Neutrophil (primary cell): Measurements from ENCODE around the gene AHCTF1.
"Not testable (repeated sequence)": the region's sequence is repeated elsewhere in the genome, so short reads cannot be mapped to it uniquely, and the experiment has no call there.

ENCODE experiments used
- H3K27ac ChIP-seq: fragments of 200-600 bp; sonication (generic); 2 replicates; pipeline ENCODE4 v1.5.1; 2016; ENCODE audit warnings: mild to moderate bottlenecking, moderate library complexity
- H3K27me3 ChIP-seq: fragments of 200-600 bp; sonication (generic); 2 replicates; pipeline ENCODE4 v1.6.0; 2016; ENCODE audit warnings: mild to moderate bottlenecking
- H3K36me3 ChIP-seq: fragments of 200-600 bp; sonication (generic); 2 replicates; pipeline ENCODE4 v1.5.1; 2017
- H3K4me1 ChIP-seq, 2 experiments: fragments of 200-600 bp in 1 of 2; sonication (generic) in 1 of 2; 1 replicate in 1 of 2; 2 replicates in 1 of 2; pipeline versions ENCODE4 v1.5.1 to v1.6.1; 2013 to 2016; ENCODE audit warnings: low read depth in 1 of 2, low read length in 1 of 2, mild to moderate bottlenecking in 1 of 2, moderate library complexity in 1 of 2; ENCODE audit not compliant: control insufficient read depth in 1 of 2, insufficient read depth in 1 of 2
- H3K4me3 ChIP-seq, 2 experiments: fragments of 200-600 bp in 1 of 2; sonication (generic) in 1 of 2; 1 replicate in 1 of 2; 2 replicates in 1 of 2; pipeline ENCODE4 v1.5.1; 2013 to 2016; ENCODE audit warnings: low read depth in 1 of 2, low read length in 1 of 2, mild to moderate bottlenecking in 1 of 2, moderate library complexity in 1 of 2
- H3K9me3 ChIP-seq: fragments of 200-600 bp; sonication (generic); 2 replicates; pipeline ENCODE4 v1.5.1; 2016
- TF ChIP-seq, protein P1 (sequence below): fragments of 200-600 bp; sonication (generic); IDR thresholded peaks from 2 replicates; pipeline ENCODE4 v1.5.1; 2016; ENCODE audit warnings: antibody characterized with exemption

The AHCTF1 gene

DNA sequence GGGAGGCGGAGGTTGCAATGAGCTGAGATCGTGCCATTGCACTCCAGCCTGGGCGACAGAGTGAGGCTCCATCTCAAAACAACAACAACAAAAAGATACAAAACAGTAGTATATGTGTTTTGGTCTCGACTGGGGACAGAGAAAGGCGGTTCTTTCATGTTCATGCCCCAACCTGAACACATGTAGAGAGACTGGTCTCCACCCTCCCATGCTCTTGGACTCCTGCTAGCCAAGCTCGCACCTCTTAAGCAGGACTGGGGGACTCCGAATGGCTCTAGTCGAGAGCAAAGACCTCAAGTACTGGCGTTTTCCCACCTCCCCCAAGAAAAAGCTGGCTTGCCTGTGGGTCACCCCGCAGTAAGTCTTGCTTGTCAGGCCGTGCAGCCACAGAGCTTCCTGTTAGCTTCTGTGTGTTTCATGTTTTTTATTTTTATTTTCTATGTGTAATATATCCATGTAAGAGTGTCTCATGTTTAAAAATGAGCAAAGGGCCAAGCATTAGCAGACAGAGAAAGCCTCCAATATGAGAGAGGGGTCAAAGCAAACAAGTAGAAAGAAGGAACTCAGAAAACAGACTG, 116.0 kb downstream of the AHCTF1 start:
- TF ChIP-seq, protein P1, sequence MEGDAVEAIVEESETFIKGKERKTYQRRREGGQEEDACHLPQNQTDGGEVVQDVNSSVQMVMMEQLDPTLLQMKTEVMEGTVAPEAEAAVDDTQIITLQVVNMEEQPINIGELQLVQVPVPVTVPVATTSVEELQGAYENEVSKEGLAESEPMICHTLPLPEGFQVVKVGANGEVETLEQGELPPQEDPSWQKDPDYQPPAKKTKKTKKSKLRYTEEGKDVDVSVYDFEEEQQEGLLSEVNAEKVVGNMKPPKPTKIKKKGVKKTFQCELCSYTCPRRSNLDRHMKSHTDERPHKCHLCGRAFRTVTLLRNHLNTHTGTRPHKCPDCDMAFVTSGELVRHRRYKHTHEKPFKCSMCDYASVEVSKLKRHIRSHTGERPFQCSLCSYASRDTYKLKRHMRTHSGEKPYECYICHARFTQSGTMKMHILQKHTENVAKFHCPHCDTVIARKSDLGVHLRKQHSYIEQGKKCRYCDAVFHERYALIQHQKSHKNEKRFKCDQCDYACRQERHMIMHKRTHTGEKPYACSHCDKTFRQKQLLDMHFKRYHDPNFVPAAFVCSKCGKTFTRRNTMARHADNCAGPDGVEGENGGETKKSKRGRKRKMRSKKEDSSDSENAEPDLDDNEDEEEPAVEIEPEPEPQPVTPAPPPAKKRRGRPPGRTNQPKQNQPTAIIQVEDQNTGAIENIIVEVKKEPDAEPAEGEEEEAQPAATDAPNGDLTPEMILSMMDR, result no peak
- Histone ChIP-seq H3K4me3 (no peak overlapping the region), H3K9me3 (no peaks in the 10 kb centered on the region)

DNA sequence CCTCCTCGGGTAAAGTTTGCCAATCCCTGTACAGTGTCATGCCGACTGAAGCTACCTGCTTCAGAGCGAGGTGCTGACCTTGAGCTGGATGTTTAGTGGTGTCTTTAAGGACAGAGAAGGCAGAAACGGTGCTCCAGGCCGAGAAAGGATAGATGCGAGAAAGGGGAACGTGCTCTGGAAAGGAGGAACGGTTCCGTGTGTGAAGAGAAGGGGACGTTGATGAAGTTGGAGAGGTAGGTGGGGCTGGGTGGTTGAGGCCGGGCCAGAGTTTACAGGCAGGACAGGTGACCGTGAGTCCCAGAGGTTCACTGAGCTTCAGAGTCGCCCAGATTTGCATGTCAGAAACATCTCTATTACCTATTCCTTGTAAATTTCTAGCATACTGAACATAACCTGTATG, 116.9 kb downstream of the AHCTF1 start:
- H3K36me3 ChIP-seq, result no peaks in the 10 kb centered on the region
- no peaks in the 10 kb centered on the region for H3K27me3 ChIP-seq
- TF ChIP-seq, protein P1, result no peak
- no peak overlapping the region for H3K27ac ChIP-seq
- H3K4me3 ChIP-seq, result no peak overlapping the region
- no peaks in the 10 kb centered on the region for H3K9me3 ChIP-seq
- H3K4me1 ChIP-seq, result no peaks in the 10 kb centered on the region

More for the DNA sequence above, 116.0 kb downstream of the AHCTF1 start:
- Histone ChIP-seq H3K27me3 (no peaks in the 10 kb centered on the region), H3K4me1 (no peaks in the 10 kb centered on the region), H3K27ac (no peak overlapping the region), H3K36me3 (no peaks in the 10 kb centered on the region)

DNA sequence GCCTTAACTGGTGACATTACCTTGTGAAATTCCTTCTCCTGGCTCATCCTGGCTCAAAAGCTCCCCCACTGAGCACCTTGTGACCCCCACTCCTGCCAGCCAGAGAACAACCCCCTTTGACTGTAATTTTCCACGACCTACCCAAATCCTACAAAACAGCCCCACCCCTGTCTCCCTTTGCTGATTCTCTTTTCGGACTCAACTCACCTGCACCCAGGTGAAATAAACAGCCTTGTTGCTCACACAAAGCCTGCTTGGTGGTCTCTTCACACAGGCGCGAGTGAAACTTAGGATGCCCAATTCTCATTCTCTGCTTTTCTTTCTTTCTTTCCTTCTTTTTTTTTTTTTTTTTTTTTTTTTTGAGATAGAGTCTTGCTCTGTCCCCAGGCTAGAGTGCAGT, 118.4 kb downstream of the AHCTF1 start:
- H3K4me3 ChIP-seq, H3K4me1 ChIP-seq, H3K27ac ChIP-seq, H3K27me3 ChIP-seq, H3K36me3 ChIP-seq, H3K9me3 ChIP-seq: not testable (repeated sequence)

DNA sequence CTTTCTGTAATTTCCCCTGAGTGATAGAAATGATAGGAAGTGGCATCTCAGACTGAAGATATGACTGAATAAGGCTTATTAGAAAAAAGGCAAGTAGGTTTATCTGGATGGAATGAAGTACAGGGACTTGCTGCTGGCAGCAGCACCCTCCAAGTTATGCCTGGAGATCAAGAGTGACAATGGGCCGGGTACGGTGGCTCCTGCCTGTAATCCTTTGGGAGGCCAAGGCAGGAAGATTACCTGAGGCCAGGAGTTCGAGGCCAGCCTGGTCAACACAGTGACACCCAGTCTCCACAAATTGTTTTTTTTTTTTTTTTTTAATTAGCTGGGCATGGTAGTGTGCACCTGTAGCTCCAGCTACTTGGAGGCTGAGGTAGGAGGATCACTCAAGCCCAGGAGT, 119.8 kb downstream of the AHCTF1 start:
- Histone ChIP-seq H3K4me3 (no peak overlapping the region), H3K27me3 (no peaks in the 10 kb centered on the region), H3K36me3 (no peaks in the 10 kb centered on the region), H3K4me1 (no peaks in the 10 kb centered on the region), H3K27ac (no peak overlapping the region), H3K9me3 (no peaks in the 10 kb centered on the region)
- TF ChIP-seq, protein P1, result no peak

DNA sequence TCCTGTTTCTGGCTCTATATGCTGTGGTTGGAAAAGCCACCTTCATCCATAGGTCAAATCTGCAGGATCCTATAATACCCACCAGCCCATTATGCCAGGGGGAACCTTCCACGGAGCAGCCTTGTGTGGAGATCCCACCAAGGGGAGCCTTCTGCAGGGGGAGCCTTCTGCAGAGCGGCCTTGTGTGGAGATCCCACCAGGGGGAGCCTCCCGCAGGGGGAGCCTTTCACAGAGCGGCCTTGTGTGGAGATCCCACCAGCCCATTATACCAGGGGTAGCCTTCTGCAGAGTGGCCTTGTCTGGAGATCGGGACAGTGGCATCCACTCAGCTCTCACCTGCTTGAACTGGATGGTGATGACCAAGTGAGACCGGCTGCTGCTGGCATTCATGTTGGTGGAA, 122.3 kb downstream of the AHCTF1 start:
- TF ChIP-seq, protein P1, result no peak
- H3K36me3 ChIP-seq, result no peaks in the 10 kb centered on the region

DNA sequence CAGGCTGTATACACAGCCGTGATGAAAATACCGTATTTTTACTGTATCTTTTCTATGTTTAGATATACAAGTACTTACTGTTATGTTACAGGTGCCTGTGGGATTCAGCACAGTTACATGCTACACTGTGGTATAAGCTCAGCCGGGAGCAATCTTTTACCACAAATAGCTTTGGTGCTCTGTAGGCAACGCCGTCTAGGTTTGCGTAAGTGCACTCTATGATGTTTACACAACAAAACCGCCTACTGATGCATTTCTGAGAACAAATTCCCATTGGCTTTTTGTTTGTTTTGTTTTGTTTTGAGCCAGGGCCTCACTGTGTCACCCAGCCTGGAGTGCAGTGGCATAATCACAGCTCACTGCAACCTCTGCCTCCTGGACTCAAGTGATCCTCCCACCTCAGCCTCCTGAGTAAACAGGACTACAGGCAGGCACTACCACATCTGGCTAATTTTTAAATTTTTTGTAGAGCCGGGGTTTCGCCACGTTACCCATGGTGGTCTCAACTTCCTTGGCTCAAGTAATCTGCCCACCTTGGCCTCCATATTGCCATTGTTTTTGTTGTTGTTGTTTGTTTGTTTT, 126.5 kb downstream of the AHCTF1 start:
- Histone ChIP-seq H3K9me3 (no peaks in the 10 kb centered on the region), H3K4me3 (no peak overlapping the region), H3K27me3 (no peaks in the 10 kb centered on the region), H3K36me3 (no peaks in the 10 kb centered on the region), H3K27ac (no peak overlapping the region), H3K4me1 (no peaks in the 10 kb centered on the region)
- TF ChIP-seq, protein P1, result no peak

More for the DNA sequence above, 122.3 kb downstream of the AHCTF1 start:
- no peaks in the 10 kb centered on the region for H3K27me3 ChIP-seq
- no peak overlapping the region for H3K27ac ChIP-seq
- H3K4me3 ChIP-seq, result no peak overlapping the region
- H3K4me1 ChIP-seq, result no peaks in the 10 kb centered on the region
- H3K9me3 ChIP-seq, result no peaks in the 10 kb centered on the region
